HPDE6-E6E7 (cell line): Measurements from ENCODE around the gene PITPNC1.
"Not testable (repeated sequence)": the region's sequence is repeated elsewhere in the genome, so short reads cannot be mapped to it uniquely, and the experiment has no call there.

Source experiments
- DNase-seq: peaks from one replicate; pipeline ENCODE4 v3.0.0; 2011; ENCODE audit warnings: missing footprints; ENCODE audit errors: extremely low spot score

PITPNC1 gene

GRCh38 chr17:67576471-67577115 is 199.5 kb downstream of the PITPNC1 start:
- DNase-seq, result no peak

GRCh38 chr17:67577429-67578141 is 200.5 kb downstream of the PITPNC1 start:
- DNase-seq, result no peak

GRCh38 chr17:67578142-67578457 is 201.0 kb downstream of the PITPNC1 start:
- DNase-seq, result no peak

GRCh38 chr17:67578679-67579405 is 201.8 kb downstream of the PITPNC1 start:
- DNase-seq, result not testable (repeated sequence)

GRCh38 chr17:67582673-67583081 is 205.6 kb downstream of the PITPNC1 start:
- no peak for DNase-seq

GRCh38 chr17:67585077-67585602 is 208.1 kb downstream of the PITPNC1 start:
- peak; percentile 19 for DNase-seq

- DNase-seq, result no peak
These were observed 211.2 kb downstream of the PITPNC1 start for GRCh38 chr17:67588326-67588725.

- no peak for DNase-seq
These were observed 217.2 kb downstream of the PITPNC1 start for GRCh38 chr17:67594115-67594880.

GRCh38 chr17:67600408-67600807 is 223.3 kb downstream of the PITPNC1 start:
- DNase-seq, result no peak

GRCh38 chr17:67601897-67602296 is 224.8 kb downstream of the PITPNC1 start:
- DNase-seq, result no peak

- DNase-seq, result no peak
These were observed 225.4 kb downstream of the PITPNC1 start for GRCh38 chr17:67602444-67602843.

GRCh38 chr17:67602974-67603373 is 225.9 kb downstream of the PITPNC1 start:
- DNase-seq, result peak; percentile 49

GRCh38 chr17:67605256-67605912 is 228.3 kb downstream of the PITPNC1 start:
- no peak for DNase-seq

GRCh38 chr17:67606471-67606870 is 229.4 kb downstream of the PITPNC1 start:
- DNase-seq, result no peak

GRCh38 chr17:67606896-67607604 is 230.0 kb downstream of the PITPNC1 start:
- no peak for DNase-seq

- no peak for DNase-seq
These were observed 233.0 kb downstream of the PITPNC1 start for GRCh38 chr17:67610061-67610460.

- no peak for DNase-seq
These were observed 236.9 kb downstream of the PITPNC1 start for GRCh38 chr17:67613961-67614360.

- DNase-seq, result no peak
These were observed 238.0 kb downstream of the PITPNC1 start for GRCh38 chr17:67615011-67615561.

- DNase-seq, result no peak
These were observed 238.7 kb downstream of the PITPNC1 start for GRCh38 chr17:67615736-67616135.

GRCh38 chr17:67617304-67617899 is 240.3 kb downstream of the PITPNC1 start:
- DNase-seq, result no peak
